GM18861 (cell line): ENCODE measurements around the gene METTL2A.
A peak's percentile ranks its signal among the peaks of the same experiment; 100 is the strongest.
"Not testable (repeated sequence)": the region's sequence is repeated elsewhere in the genome, so short reads cannot be mapped to it uniquely, and the experiment has no call there.

Experiments
- ATAC-seq: cut with Tn5 transposase; IDR thresholded peaks from one replicate; pipeline ENCODE4 v1.9.1; 2021; ENCODE audit not compliant: unreplicated experiment

Gene METTL2A

DNA sequence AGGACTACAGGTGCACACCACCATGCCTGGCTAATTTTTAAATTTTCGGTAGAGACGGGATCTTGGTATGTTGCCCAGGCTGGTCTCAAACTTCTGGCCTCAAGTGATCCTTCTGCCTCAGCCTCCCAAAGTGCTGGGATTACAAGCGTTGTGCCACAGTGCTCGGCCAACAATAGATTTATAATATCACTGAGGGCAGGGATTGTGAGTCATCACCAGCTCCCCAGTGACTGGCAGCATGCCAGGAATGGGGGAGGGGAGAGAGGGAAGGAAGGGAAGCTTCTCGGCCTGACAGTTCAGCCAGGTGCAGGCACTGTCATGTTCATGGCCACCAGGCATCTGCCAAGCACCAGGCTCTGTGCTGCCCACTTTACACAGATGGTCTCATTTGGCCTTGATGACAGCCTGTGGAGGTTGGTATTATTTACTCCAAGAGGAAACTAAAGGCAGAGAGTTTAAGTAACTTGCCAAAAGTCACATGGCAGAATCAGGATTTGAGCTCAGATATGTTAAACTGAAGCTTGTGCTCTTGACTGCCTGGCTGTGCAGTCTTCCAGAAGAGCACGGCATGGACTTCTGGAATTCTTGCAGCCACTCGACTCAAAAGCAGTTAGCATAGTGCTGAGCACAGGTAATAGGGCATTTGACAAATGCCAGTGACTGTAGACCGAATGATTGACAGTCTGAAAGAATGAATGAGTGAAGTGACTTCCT lies 47.1 kb downstream of the METTL2A start:
- not testable (repeated sequence) for ATAC-seq

- not testable (repeated sequence) for ATAC-seq
Measured at GRCh38 chr17:62471380-62471880, 47.7 kb downstream of the METTL2A start.

GRCh38 chr17:62473030-62473982 lies 49.6 kb downstream of the METTL2A start:
- not testable (repeated sequence) for ATAC-seq

GRCh38 chr17:62477111-62477510 lies 53.4 kb downstream of the METTL2A start:
- not testable (repeated sequence) for ATAC-seq

GRCh38 chr17:62477718-62478408 lies 54.2 kb downstream of the METTL2A start:
- ATAC-seq: peak; percentile 19

DNA sequence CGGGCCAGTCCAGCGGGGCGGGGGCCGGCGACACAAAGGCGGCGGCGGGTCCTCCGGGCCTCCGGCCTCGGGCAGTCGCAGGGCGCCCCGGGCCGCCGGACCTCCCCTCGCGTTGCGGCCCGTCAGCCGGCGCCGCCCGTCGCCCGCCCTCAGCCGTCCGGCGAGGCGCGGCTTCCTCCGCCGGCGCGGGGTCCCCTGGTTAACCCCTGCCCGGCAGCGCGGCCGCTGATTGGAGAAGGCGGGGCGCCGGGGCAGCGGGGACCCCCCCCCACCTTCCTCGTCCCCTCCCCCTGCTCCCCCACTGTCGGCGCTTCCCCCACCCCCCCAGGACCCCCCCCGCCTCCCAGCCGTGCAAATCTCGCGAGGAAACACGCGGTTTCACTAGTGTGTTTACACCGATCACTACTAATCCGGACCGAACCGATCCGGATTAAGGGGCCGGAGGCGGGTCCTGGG lies 54.8 kb downstream of the METTL2A start, which contains the start of gene TLK2:
Gene TLK2 (plus strand): TSS at position 402 of the 456 bp plus-strand sequence. CDS start 2,301 bp downstream, outside the sequence.
- peak; percentile 57 for ATAC-seq

DNA sequence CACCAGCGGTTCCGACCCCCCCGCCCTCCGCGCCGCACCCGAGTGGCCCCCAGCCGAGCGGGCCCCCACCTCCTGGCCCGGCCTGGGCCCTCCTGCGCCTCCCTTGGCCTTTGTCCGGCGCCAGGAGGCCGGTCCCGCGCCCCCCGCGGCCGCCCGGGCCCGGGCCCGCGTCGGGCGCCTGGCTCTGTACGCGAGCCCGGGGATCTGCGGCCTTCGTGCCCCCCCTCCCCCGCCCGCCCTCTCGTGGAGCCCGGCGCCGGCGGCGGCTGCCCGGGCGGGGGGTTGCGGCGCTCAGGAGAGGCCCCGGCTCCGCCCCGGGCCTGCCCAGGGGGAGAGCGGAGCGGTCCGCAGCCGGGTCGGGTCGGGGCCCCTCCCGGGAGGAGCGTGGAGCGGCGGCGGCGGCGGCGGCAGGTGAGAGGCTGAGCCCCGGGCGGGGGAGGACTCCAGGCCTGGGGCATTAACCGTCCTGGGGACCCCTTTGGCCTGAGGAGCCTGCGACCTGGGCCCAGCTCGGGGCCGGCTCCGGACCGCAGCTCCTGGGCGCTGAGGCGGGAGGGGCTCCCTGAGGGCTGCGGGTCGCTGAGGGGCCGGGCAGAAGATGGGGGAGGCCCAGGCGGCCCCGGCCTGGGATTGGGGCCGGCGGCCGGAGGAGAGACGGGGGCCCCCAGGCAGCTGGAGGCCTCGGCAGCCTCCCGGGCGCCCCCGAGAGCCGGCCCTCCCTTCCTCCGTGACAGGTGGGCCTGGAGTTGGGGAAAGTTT lies 55.4 kb downstream of the METTL2A start:
- peak; percentile 30 for ATAC-seq

DNA sequence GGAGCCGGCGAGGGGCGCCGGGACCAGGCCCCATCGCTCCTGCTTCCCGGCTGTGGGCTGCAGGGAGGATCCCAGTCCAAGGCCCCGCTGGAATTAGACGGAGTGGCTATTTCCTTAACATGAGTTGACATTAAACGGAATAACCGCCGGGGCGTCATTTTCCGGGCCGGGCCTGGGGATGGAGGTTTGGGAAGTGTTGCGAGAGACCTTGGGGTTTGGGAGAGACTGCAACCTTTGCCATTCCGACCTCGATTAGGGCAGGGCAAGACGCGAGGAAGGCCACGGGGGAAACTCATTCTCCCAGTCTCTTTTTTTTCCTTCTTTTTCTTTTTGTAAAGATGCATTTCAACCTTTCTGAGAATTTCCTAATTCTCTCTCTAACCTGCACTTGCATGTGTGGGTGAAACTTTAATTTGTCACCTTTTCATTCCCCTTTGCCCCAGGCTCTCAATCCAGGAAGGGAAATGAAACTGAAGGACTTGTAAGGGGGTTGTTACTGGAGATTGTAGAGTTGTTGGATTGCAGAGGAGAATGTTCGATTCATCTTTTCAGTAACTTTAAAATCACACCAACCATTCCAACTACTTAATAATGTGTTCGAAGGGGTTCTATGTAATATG lies 56.1 kb downstream of the METTL2A start:
- not testable (repeated sequence) for ATAC-seq

DNA sequence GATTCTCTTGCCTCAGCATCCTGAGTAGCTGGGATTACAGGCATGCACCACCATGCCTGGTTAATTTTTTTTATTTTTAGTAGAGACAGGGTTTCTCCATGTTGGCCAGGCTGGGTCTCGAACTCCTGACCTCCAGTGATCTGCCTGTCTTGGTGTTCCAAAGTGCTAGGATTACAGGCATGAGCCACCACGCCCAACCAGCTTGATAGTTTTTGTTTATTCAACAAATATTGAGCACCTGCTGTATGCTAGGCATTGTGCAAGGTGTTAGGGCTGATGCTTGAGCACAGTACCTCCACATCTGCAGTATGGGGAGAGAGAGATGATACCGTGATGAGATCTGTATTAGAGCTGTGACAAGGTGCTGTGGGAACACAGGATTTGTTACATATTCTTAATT lies 58.9 kb downstream of the METTL2A start:
- not testable (repeated sequence) for ATAC-seq

GRCh38 chr17:62490990-62491389 lies 67.3 kb downstream of the METTL2A start:
- ATAC-seq: not testable (repeated sequence)

DNA sequence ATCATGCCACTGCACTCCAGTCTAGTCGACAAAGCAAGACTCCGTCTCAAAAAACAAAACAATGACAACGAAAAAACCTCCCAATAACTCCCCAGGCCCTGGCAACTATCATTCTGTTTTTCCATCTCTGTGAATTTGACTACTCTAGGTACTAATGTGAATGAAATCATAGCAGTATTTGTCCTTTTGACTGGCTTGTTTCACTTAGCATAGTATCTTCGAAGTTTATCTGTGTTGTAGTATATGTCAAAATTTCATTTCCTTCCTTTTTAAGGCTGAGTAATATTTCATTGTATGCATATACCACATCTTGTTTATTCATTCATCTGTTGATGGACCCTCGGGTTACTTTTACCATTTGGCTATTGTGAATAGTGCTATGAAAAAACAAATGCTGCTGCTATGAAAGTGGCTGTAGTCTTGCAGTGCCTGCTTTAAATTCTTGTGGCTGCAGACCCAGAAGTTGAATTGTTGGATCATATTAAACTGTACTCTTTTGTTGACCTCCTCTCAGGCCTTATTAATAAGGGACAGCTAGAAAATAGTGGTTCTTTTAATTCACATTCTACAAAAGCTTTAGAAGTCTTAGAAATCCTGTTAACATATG lies 69.5 kb downstream of the METTL2A start:
- not testable (repeated sequence) for ATAC-seq

DNA sequence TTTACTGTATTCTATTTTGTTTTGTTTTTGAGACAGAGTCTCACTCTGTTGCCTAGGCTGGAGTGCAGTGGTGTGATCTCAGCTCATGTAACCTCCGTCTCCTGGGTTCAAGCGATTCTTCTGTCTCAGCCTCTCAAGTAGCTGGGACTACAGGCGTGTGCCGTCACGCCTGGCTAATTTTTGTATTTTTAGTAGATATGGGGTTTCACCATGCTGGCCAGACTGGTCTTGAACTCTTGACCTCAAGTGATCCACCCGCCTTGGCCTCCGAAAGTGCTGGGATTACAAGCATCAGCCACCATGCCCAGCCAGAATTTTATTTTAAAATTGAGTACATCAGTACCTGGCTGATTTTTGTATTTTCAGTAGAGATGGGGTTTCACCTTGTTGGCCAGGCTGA lies 70.4 kb downstream of the METTL2A start:
- not testable (repeated sequence) for ATAC-seq

DNA sequence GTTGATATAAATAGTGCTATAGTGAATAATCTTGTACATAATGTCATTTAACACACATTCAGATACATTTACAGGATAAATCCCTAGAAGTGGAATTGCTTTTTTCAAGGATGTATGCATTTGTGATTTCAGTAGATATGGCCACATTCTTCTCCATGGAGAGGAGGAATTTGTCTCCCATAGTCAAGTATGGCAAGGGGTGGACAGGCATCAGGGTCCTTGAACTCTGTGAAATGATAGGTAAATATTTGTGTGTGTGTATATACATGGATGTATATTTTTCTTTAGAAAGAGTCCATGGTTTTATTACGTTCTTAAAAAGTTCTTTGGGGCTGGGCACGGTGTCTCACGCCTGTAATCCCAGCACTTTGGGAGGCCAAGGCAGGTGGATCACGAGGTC lies 72.6 kb downstream of the METTL2A start:
- ATAC-seq: not testable (repeated sequence)

DNA sequence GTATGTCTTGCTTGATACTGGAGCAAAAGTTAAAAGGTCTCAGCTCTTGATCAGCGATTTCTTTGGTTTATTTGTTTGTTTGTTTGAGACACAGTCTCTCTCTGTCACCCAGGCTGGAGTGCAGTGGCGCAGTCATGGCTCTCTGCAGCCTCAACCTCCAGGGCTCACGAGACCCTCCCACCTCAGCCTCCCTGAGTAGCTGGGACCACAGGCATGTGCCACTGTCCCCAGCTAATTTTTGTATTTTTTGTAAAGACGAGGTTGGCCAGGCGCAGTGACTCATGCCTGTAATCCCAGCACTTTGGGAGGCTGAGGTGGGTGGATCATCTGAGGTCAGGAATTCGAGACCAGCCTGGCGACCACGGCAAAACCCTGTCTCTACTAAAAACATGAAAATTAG lies 75.1 kb downstream of the METTL2A start:
- not testable (repeated sequence) for ATAC-seq
